ENCODE data around the gene C1GALT1C1L. TPM values are rescaled to one million over a fixed set of nuclear protein-coding genes. Genes with fewer than 3 reads are reported as not detected.

The C1GALT1C1L gene
- total and polyA plus RNA-seq, 12 donors, result 0.48 to 2.2 (median 1.4) TPM

GRCh38 chr2:43710866-43711265, 34.6 kb upstream of the C1GALT1C1L start:
- DNase-seq, result no peak
- no peak for ATAC-seq
- TF ChIP-seq CTCF (IDR thresholded peaks at IDR 0.05), result no peak
- Histone ChIP-seq H3K36me3 (peaks cover 0 to 16% (median 0%) of the 10 kb centered on the region in 9 donors), H3K27ac (no peak overlapping the region), H3K4me1 (peaks cover 0 to 8% (median 0%) of the 10 kb centered on the region in 9 donors), H3K27me3 (peaks cover 0 to 20% (median 3%) of the 10 kb centered on the region in 7 donors), H3K9me3 (no peaks in the 10 kb centered on the region), H3K4me3 (no peak overlapping the region)
- intact Hi-C loops (cut with DNase I), result no loop called here

- H3K36me3 ChIP-seq, result peaks cover 0 to 16% (median 0%) of the 10 kb centered on the region in 9 donors
- H3K4me1 ChIP-seq, result peaks cover 0 to 8% (median 0%) of the 10 kb centered on the region in 9 donors
- peaks cover 0 to 10% (median 3%) of the 10 kb centered on the region in 7 donors for H3K27me3 ChIP-seq
- intact Hi-C loops (cut with DNase I), result no loop called here
- no peaks in the 10 kb centered on the region for H3K9me3 ChIP-seq
- DNase-seq (no peak), ATAC-seq (no peak)
- H3K27ac ChIP-seq, result no peak overlapping the region
- no peak for TF ChIP-seq CTCF (IDR thresholded peaks at IDR 0.05)
- no peak overlapping the region for H3K4me3 ChIP-seq
These were observed 32.7 kb upstream of the C1GALT1C1L start for GRCh38 chr2:43708891-43709290.

GRCh38 chr2:43708178-43708577, 31.9 kb upstream of the C1GALT1C1L start:
- Histone ChIP-seq H3K36me3 (peaks cover 0 to 16% (median 0%) of the 10 kb centered on the region in 9 donors), H3K9me3 (no peaks in the 10 kb centered on the region), H3K4me1 (peaks cover 0 to 8% (median 0%) of the 10 kb centered on the region in 9 donors), H3K27ac (peak overlapping the region in 2 of 10 donors; percentile 51 to 66), H3K27me3 (peaks cover 0 to 10% (median 3%) of the 10 kb centered on the region in 7 donors), H3K4me3 (no peak overlapping the region)
- intact Hi-C loops (cut with DNase I), result no loop called here
- no peak for ATAC-seq
- WGBS, 2 donors, result 89 to 91% methylated on average over 6 of the region's 6 CpGs
- DNase-seq, result no peak
- TF ChIP-seq CTCF (IDR thresholded peaks at IDR 0.05), result no peak

- no peak for TF ChIP-seq CTCF (IDR thresholded peaks at IDR 0.05)
- peaks cover 0 to 15% (median 0%) of the 10 kb centered on the region in 9 donors for H3K36me3 ChIP-seq
- WGBS, 2 donors, result 47 to 49% methylated on average over 7 of the region's 7 CpGs
- peaks cover 0 to 8% (median 0%) of the 10 kb centered on the region in 9 donors for H3K4me1 ChIP-seq
- DNase-seq, result peak; percentile 32 to 58
- intact Hi-C loops (cut with DNase I), result no loop called here
- H3K9me3 ChIP-seq, result no peaks in the 10 kb centered on the region
- no peak overlapping the region for H3K4me3 ChIP-seq
- H3K27me3 ChIP-seq, result peaks cover 0 to 16% (median 3%) of the 10 kb centered on the region in 7 donors
- H3K27ac ChIP-seq, result peak overlapping the region in 5 of 10 donors; percentile 6 to 66 (median 17)
- ATAC-seq, result peak in 7 of 8 donors; percentile 82 to 95 (median 92)
These were observed 31.2 kb upstream of the C1GALT1C1L start for GRCh38 chr2:43707255-43708015.
